Glutamatergic neuron (in vitro differentiated cells): ENCODE data around the gene TMUB2. TPM values are rescaled to one million over a fixed set of nuclear protein-coding genes. Genes with fewer than 3 reads are reported as not detected.
A peak's percentile ranks its signal among the peaks of the same experiment; 100 is the strongest.

Source experiments
- DNase-seq: peaks from one replicate; pipeline ENCODE4 v3.0.0; 2022
- H3K27ac Mint-ChIP-seq: one replicate; pipeline ENCODE4 v1.8.0; 2020; ENCODE audit warnings: mild to moderate bottlenecking, mixed read lengths, inconsistent platforms; ENCODE audit not compliant: unreplicated experiment
- H3K27me3 Mint-ChIP-seq: one replicate; pipeline ENCODE4 v1.8.0; 2020; ENCODE audit warnings: mild to moderate bottlenecking, moderate library complexity, mixed read lengths, inconsistent platforms; ENCODE audit not compliant: unreplicated experiment
- H3K36me3 Mint-ChIP-seq: one replicate; pipeline ENCODE4 v1.8.0; 2020; ENCODE audit warnings: mild to moderate bottlenecking, mixed read lengths, inconsistent platforms; ENCODE audit not compliant: unreplicated experiment
- H3K4me1 Mint-ChIP-seq: one replicate; pipeline ENCODE4 v1.8.0; 2020; ENCODE audit warnings: mild to moderate bottlenecking, low read depth, mixed read lengths, inconsistent platforms; ENCODE audit not compliant: unreplicated experiment
- H3K4me3 Mint-ChIP-seq: one replicate; pipeline ENCODE4 v1.8.0; 2020; ENCODE audit warnings: mild to moderate bottlenecking, mixed read lengths, inconsistent platforms; ENCODE audit not compliant: unreplicated experiment
- H3K9me3 Mint-ChIP-seq: one replicate; pipeline ENCODE4 v1.8.0; 2020; ENCODE audit warnings: mild to moderate bottlenecking, moderate library complexity, mixed read lengths, inconsistent platforms; ENCODE audit not compliant: unreplicated experiment
- CTCF ChIP-seq: fragments of 200-600 bp; sonication (generic); IDR thresholded peaks from one replicate; pipeline ENCODE4 v1.5.0; 2021; ENCODE audit not compliant: partially characterized antibody, unreplicated experiment
- total RNA-seq: library from RNA; stranded (reverse); fragmentation: NEBNext Ultra II Directional; extraction: Animal tissue kit (Norgen Biotek cat#: 25700); gene quantifications from one replicate; pipeline ENCODE4 v1.2.1, GENCODE V29; 2021; ENCODE audit not compliant: unreplicated experiment

Gene TMUB2
- total RNA-seq, 1 donor from 2014 or later: 52.1 TPM

GRCh38 chr17:44221862-44222111, 35.0 kb downstream of the TMUB2 start:
- no peak for TF ChIP-seq CTCF
- Mint-ChIP-seq H3K4me3 (peak overlapping the region; percentile 94), H3K27ac (peak overlapping the region; percentile 96), H3K36me3 (no peaks in the 10 kb centered on the region), H3K4me1 (peaks cover 18% of the 10 kb centered on the region), H3K9me3 (peaks cover 17% of the 10 kb centered on the region), H3K27me3 (peaks cover 16% of the 10 kb centered on the region)
- no peak for DNase-seq

GRCh38 chr17:44222112-44222869, 35.5 kb downstream of the TMUB2 start:
- H3K9me3 Mint-ChIP-seq: peaks cover 17% of the 10 kb centered on the region
- TF ChIP-seq CTCF: no peak
- peaks cover 13% of the 10 kb centered on the region for H3K27me3 Mint-ChIP-seq
- no peaks in the 10 kb centered on the region for H3K36me3 Mint-ChIP-seq
- peak overlapping the region; percentile 96 for H3K27ac Mint-ChIP-seq
- DNase-seq: peak; percentile 72
- peaks cover 17% of the 10 kb centered on the region for H3K4me1 Mint-ChIP-seq
- H3K4me3 Mint-ChIP-seq: peak overlapping the region; percentile 94

- no peak for DNase-seq
- H3K4me1 Mint-ChIP-seq: peaks cover 14% of the 10 kb centered on the region
Observed at GRCh38 chr17:44223541-44224071, 36.8 kb downstream of the TMUB2 start.

GRCh38 chr17:44229090-44229489, 42.3 kb downstream of the TMUB2 start:
- H3K4me1 Mint-ChIP-seq: peaks cover 8% of the 10 kb centered on the region
- no peak overlapping the region for H3K4me3 Mint-ChIP-seq
- no peaks in the 10 kb centered on the region for H3K36me3 Mint-ChIP-seq
- DNase-seq: no peak
- TF ChIP-seq CTCF: no peak
- H3K27me3 Mint-ChIP-seq: peaks cover 2% of the 10 kb centered on the region
- H3K27ac Mint-ChIP-seq: no peak overlapping the region
- H3K9me3 Mint-ChIP-seq: no peaks in the 10 kb centered on the region

More at GRCh38 chr17:44223541-44224071, 36.8 kb downstream of the TMUB2 start:
- Mint-ChIP-seq H3K36me3 (no peaks in the 10 kb centered on the region), H3K4me3 (peak overlapping the region; percentile 18), H3K27ac (no peak overlapping the region), H3K27me3 (peaks cover 13% of the 10 kb centered on the region), H3K9me3 (peaks cover 13% of the 10 kb centered on the region)
- TF ChIP-seq CTCF: no peak

- Mint-ChIP-seq H3K36me3 (no peaks in the 10 kb centered on the region), H3K27me3 (peaks cover 2% of the 10 kb centered on the region), H3K27ac (peak overlapping the region; percentile 62), H3K9me3 (peaks cover 2% of the 10 kb centered on the region), H3K4me1 (peaks cover 9% of the 10 kb centered on the region), H3K4me3 (no peak overlapping the region)
- TF ChIP-seq CTCF: no peak
- DNase-seq: no peak
Observed at GRCh38 chr17:44230140-44230539, 43.4 kb downstream of the TMUB2 start.
